Cortex of kidney (tissue), 1 donor: ENCODE measurements around the gene RGS3.
"Not testable (repeated sequence)": the region's sequence is repeated elsewhere in the genome, so short reads cannot be mapped to it uniquely, and the experiment has no call there.

ENCODE experiments used
- DNase-seq: peaks from one replicate; lab custom pipeline; 2025; lab: John Stamatoyannopoulos, UW

Gene RGS3

DNA sequence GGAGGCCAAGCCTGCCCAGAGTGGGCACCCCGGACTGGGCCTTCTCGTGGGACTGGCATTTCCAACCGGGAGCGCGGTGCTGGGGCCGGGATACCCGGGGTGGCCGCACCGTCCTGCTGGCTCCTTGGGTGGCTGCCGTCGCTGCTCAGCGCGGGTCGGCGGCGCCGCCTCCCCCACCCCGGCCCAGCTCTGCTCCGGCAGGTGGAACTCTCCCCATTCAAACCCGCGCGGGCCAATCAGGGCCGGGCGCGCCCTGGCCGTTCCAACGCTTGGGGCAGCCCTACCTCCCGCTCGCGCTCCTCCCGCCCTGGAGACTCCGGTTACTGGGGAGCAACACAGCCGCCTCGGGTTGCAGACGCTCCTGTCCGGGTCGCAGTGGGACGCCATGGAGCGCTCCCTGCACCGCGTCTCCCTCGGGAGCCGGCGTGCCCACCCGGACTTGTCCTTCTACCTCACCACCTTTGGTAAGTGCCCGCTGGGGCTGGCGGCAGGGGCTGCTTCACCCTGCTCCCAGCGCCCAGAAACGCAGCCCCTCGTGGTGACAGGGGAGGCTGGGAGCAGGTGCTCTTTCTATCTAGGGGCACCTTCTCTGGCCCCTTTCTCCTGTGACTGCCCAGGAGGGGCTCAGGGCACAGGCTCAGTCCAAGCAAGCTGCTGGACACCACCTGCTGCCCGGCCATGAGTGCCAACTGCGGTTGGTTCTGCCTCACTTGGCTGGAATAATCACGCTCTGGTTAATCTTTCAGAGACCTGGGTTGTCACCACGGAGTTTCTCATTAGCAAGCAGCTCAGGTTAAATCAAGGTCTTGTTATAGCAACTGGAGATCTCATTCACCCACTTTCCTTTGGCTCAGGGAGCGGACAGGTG, at the start of gene RGS3:
Gene RGS3 (plus strand): TSS at position 310 of the 868 bp plus-strand sequence. CDS start 76 bp downstream, at position 386.
- DNase-seq: peak; percentile 47

- no peak for DNase-seq
Observed at GRCh38 chr9:113416149-113416721, 47.3 kb upstream of the RGS3 start.

- DNase-seq: no peak
Observed at GRCh38 chr9:113417370-113417769, 46.2 kb upstream of the RGS3 start.

DNA sequence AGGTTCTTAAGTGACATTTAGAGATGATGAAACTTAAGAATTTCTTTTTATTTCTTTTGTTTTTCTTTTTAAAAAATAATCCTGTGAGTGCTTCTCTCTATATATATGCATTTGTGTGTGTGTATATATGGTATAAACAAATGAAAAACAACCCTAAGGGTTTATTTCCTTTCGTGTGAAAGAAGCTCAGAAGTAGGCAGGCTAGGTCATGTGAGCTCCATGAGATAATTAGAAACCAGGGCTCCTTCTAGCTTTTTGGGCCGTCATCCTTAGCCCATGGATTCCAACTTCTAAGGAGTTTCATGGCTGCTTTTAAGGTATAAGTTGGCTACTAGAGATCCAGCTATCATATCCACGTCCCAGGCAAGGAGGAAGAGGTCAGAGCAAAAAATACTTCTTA, 41.8 kb upstream of the RGS3 start:
- no peak for DNase-seq

DNA sequence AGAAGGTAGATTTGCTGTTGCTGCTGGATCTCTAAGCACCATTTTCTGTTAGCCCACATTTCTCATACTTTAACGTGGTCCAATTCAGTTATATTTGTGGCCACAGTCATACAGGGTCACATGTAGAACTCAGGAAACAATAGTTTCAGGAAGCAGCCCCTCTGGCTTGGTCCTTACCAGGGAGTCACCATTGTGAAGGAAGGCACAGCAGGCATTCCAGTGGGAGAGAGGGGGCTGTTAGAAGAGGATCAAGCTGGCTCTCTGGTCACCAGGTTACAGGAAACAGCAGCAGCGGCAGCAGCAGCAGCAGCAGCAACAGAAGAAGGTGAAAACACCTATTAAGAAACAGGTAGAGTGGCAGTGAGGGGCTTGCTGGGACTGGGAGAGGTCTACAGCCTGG, 38.5 kb upstream of the RGS3 start:
- DNase-seq: no peak

DNA sequence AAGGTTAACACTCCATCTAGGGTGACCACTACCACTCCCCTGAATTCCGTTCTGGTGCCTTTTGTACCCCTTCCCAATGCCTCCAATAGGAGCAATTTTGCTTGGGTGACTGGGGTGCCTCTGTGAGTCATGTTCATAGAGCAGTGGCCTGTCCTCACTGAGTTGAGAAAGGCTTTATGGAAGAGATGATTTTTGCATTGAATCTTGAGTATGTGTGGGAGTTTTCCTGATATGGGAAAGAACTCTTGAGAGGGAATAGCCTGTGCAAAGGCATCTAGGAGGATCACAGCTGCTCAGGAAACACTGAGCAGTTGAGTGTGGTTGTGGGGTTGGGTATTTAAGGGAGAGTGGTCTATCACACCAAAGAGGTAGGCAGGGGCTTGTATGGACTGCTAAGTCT, 36.8 kb upstream of the RGS3 start:
- no peak for DNase-seq

- no peak for DNase-seq
Observed at GRCh38 chr9:113427629-113428028, 35.9 kb upstream of the RGS3 start.

DNA sequence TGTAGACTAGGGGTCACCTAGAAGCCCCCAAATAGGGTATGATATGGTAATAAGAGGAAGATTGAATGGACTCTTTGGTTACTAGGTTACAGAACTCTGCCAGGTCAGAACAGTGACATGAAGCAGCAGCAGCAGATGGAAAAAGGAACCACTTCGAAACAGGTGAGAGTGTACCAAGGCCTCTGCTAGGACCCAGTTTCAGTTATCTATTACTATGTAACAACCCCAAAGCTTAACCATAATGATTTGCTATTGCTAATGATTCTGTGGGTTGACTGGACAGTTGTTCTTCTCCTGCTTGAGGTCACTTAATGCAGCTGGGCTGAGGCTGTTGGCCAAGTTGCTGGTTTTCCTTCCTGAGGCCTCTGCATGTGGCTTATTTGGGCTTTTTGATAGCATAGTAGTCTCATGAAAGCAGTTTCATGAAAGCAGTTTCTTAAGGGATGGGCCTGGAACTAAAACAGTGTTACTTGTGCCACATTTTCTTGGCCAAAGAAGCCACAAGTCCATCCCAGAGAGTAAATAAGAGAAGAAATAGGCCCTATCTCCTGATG, 35.4 kb upstream of the RGS3 start:
- DNase-seq: no peak

DNA sequence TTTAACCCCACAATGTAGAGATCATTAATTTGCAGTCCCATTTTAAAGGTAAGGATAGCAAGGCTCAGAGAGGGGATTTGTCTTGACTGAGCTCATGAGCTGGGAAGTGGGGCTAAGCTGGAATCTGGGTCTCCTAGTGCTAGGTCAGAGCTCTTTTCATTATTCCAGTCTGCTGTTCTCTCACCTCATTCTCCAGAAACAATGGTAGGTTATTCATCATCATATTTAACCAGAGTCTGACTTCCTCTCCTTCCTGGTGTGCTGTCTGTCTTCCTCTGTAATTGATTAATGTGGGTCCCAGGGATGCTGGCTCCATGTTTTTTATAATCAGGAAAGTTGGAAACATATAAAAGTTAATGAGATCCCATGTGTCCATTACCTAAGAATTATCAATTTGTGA, 32.3 kb upstream of the RGS3 start:
- no peak for DNase-seq

GRCh38 chr9:113436728-113437515, 26.6 kb upstream of the RGS3 start:
- no peak for DNase-seq

GRCh38 chr9:113437716-113438115, 25.8 kb upstream of the RGS3 start:
- DNase-seq: not testable (repeated sequence)

GRCh38 chr9:113444736-113445135, 18.8 kb upstream of the RGS3 start:
- DNase-seq: no peak

DNA sequence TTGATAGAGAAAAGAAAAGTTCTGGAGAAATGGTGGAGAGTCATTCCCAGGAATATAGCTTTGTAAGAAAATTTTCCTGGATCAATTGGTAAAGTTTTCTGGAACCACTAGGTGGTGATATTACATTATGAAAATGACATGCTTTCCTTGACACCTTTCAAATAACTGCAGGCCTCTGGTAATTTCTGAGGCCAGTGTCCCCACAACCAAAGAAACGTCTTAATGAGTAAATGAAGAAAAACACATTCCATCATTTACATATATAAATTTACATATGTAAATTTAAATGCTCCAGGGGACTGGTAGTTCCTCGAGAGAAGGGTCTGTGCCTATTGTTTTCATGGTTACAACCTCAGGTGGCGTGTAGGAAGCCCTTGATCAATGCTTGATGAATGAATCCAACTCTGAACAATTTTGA, 17.2 kb upstream of the RGS3 start:
- no peak for DNase-seq

- no peak for DNase-seq
Observed at GRCh38 chr9:113449376-113449775, 14.2 kb upstream of the RGS3 start.

DNA sequence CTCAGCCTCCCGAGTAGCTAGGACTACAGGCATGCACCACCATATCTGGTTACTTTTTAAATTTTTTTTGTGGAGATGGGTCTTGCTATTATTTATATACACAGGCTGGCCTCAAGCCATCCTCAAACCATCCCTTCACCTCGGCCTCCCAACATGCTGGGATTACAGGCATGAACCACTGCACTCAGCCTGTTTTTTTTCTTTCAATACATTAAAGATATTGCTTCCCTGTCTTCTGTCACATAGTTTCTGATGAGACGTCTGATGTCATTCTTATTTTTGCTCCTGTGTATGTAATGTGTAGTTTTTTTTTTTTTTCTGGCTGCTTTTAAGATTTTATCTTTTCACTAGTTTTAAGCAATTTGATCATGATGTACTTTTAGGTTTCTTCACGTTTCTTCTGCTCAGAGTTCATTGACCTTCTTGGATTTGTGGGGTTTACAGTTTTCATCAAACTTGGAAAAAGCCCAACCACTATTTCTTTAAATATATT, 11.4 kb upstream of the RGS3 start:
- DNase-seq: no peak

GRCh38 chr9:113454914-113455761, 8.4 kb upstream of the RGS3 start:
- no peak for DNase-seq

DNA sequence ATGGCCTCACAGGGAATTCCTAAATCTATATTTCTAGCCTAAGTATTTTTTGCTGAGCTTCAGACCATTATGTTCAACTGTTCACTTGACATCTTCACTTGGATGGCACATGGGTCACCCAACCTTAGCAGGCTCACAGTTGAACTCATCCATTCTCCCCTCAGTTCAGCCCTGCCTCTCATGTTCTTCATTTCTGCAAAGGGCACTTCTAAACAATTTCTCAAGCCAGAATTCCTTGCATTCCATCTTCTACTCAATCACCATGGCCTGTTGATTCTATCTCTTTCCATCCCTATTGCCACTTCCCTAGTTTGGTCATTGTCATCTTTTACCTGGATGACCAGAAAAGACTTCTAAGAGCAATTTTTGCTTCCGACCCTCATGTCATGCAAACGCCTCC, 7.3 kb upstream of the RGS3 start:
- DNase-seq: no peak

GRCh38 chr9:113461285-113461684, 2.2 kb upstream of the RGS3 start:
- no peak for DNase-seq

DNA sequence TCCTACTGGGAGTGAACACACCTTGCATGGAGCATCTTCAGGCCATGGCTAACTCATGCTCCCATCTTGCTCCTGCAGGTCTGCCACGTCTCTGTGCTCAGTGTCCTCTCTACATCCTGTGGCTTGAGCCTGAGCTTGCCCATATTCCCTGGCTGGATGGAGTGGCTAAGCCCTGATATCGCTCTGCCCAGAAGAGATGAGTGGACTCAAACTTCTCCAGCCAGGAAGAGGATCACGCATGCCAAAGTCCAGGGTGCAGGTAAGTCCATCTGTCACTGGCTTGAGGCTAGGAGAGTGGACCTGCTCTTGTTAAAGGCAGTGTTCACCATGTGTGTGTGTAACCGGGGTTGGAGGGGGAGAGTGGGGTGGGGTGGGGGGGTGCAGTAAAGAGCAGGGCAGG, 1.6 kb upstream of the RGS3 start:
- DNase-seq: no peak

DNA sequence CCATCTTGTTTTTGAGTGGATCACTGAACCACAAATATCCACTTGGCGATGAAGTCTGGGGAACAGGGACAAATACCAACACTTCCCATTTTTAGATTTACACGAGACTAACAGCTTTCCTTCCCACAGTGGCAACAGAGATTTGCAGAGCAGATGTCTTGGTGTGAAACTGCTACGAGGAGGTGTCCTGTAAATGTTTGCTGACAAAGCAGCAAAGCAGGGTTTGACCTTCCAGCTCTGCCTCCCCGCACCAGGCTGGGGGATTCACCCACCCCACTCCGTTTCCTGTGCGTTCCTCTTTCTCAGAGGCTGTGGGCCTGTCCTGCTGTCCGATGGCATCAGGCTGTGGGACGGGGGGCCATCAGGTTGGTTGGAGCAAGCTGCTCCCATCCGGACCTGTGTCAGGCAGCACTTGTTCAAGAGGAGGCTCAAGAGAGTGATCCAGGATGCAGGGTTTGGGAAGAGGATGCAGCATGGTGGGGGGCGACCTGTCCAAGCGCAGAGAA, 693 bp upstream of the RGS3 start:
- DNase-seq: no peak

- DNase-seq: no peak
Observed at GRCh38 chr9:113464286-113464660, 746 bp downstream of the RGS3 start.
